Superior temporal gyrus (tissue), 1 donor: ENCODE data around the gene FNDC3B.

Experiments used
- DNase-seq: peaks from one replicate; pipeline ENCODE4 v3.0.0-alpha.2; 2016; ENCODE audit errors: extremely low spot score

Gene FNDC3B

DNA sequence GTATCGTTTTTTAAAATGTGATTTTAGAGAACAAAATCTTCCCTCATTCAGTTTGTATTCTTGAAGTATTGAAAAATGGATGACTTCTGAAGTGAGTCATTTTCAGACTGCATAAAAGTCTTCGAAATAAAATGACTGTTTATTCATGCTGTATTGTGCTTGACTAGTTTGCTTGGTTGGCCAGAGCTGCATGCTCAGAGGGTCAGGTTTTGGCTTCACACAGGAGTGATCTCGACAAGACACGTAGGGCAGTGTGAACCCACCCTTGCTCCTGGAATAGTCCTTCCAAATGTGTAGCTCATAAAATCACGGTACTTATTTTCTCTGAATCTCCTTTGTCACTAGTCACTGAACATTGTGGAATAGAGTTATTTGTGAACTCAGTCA is 73.3 kb downstream of the FNDC3B start:
- DNase-seq, result no peak

DNA sequence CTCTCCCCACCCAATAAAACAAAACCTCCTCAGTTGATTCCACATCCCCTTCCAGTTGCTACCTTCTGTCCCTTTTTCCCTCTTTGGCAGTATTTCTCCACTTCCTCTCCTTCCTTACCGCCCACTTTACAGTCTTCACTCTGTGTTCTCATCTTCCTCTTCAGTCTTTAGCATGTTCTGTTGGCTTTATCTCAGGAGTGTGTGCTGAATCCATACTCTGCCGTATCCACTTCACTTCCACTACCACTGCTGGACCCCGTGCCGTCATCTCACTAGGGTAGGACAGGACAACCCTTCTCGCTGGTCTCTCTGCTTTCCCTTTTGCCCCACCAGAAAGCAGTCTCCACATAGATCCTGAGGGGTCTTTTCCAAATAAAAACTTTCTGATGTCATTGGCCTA is 74.3 kb downstream of the FNDC3B start:
- DNase-seq, result no peak

- DNase-seq, result no peak
Observed at GRCh38 chr3:172115059-172115458, 75.7 kb downstream of the FNDC3B start.

GRCh38 chr3:172115787-172116186 is 76.4 kb downstream of the FNDC3B start:
- DNase-seq, result no peak

DNA sequence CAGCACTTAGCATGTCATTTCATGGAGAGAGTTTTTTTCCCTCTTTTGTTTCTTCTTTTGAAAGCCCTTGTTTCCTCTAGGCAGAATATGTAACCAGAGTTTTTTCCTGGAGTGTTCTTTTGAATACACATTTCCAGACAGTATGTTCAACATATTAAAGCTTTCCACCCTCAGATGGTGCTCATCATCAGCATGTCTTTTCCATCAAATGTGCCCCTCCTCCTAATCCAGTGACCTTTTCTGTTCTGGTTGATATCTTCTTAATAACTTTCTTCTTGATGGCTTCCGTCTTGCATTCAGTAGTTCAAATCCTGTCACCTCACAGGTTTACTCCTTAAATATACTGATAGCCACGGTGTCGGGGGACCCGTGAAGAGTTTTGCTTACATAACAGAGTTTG is 78.6 kb downstream of the FNDC3B start:
- no peak for DNase-seq

GRCh38 chr3:172119266-172119969 is 80.0 kb downstream of the FNDC3B start:
- DNase-seq, result no peak

GRCh38 chr3:172120912-172121311 is 81.5 kb downstream of the FNDC3B start:
- DNase-seq, result no peak

DNA sequence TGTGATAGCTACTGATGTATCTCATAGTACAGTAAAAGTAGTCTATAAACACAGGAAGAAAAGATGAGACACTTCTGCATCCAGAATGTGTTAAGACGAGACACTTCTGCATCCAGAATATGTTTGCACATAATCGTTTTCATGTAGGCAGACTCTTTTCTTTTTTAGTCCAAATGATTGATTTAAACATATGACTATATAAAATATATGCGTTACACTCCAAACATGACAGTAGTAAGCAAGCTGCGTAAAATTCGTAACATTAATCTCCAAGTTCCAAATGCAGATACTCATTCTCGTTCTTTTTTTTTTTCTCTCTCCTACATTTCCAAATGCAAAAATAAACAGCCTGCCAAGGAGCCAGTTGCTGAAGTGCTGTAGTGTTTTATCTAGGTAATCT is 82.6 kb downstream of the FNDC3B start:
- no peak for DNase-seq

- DNase-seq, result no peak
Observed at GRCh38 chr3:172124271-172124670, 84.9 kb downstream of the FNDC3B start.

DNA sequence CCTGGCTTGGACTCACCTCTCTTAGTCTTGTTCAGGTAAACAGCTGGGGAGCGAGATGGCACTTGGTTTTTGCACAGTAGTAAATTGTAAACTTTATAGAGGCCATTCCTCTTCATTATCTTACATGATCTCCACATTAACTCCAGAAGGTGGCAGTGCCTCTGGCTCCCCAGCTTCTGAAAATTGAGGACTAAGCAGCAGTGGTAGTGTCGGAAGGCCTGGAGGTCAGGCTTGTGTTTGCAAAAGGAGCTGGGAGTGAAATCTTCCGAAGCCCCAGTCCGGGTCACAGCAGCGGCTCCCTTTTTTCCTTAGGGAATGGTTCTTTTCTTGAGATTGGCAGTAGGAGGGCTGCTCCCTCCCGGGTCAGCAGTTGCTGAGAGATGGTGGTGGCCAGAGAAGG is 85.7 kb downstream of the FNDC3B start:
- DNase-seq, result no peak

DNA sequence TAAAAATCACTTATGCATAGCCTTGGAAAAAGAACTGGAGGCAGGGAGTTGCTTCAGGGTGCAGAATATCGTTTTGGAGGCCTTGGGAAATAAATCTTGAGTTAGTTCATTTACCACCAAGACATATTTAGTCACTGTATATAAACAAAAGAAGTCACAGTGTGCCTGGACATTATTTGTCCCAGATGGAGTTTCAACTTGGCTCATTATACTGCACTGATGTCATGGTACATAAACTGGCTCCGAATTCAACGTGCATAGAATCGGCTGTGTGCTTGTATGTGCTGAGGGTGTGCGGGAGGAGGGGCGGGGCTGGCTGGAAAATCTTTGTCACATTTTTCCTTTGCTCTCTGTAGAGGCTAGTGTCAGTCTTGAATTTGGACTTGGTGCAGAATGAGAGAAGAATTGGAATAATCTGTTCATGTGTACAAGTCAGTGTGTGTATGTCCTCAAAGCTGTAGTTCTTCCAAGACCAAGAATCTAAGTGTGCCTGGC is 86.6 kb downstream of the FNDC3B start:
- DNase-seq, result no peak

DNA sequence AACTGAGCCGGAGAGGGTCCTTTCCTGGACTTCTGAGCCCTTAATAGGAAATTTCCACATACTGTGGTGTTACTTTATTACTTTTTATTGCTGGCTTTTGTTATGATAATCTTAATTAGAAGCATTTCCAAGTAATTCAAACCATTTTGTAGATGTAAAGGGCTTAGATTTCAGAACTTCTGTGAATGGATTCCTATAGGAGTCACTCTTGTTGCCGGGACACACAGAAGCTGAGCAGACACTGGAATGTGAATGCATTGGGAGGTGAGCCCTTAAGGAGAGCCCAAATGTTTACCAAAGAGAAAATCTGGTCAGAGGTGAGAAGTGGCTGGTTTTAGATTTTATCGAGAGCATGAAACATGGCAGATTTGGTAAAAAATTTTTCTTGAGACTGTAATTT is 87.4 kb downstream of the FNDC3B start:
- DNase-seq, result no peak

DNA sequence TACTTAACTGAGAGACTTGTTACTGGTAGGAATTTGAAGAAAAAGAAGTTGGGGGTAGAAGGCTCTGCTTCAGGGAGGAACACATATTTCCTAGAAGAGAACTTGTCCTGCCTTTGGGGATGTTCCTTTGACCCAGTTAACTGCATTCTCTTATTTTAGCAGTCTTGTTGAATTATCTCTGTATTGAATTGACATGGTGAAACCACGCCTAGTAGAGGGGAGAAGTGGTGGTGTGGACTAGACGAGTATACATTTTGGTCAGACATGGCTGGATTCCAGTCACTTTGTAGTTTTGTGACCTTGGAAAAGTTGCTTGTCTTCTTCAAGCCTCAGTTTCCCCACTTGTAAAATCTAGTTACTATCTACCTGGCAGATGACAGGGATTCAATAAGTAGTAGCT is 87.8 kb downstream of the FNDC3B start:
- no peak for DNase-seq

DNA sequence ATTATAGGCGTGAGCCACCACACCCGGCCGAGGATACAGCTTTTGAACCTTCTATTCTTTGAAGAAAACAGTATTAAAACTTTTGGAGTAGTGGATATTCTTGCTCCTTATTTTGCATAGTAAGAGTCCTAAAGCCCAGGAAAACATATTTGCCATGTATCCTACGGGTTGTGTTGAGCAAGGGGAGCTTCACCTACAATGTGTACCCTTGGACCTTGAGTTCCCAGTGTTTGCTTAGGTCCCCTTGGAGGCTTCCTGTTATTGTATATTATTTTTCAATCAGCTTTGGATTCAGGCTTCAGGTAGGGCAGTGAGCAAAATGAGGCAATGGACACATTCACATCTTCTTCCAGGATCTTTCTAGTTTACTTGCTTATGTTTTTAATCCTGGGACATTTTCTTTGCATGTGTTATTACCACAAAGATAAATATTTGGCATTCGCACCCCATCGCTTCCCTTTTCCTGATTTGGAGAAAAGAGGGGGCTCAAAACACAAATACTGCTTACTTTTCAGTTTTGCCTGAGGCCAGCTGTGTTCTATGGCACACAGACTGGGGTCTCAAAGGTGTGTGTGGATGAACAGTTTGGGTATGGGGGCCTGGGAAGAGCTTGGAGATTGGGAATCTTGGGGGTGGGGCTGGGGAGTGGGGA is 88.7 kb downstream of the FNDC3B start:
- no peak for DNase-seq

GRCh38 chr3:172128858-172129257 is 89.5 kb downstream of the FNDC3B start:
- no peak for DNase-seq

DNA sequence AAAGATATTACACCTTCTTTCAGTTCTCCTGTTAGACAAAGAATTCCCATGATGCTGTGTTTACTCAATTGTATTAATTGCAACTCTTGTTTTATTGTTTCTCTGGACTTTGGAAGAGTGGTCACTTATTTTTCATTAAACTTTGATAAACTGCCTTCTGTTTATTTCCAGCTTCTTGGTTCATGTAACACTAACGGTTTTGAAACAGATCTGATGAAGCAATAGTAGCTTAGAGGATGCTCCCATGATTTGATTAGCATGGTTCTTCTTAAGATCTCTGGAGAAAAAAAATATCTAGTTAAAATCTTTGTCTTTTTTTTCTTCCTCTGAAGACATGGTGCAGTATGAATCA is 90.1 kb downstream of the FNDC3B start:
- DNase-seq, result no peak

DNA sequence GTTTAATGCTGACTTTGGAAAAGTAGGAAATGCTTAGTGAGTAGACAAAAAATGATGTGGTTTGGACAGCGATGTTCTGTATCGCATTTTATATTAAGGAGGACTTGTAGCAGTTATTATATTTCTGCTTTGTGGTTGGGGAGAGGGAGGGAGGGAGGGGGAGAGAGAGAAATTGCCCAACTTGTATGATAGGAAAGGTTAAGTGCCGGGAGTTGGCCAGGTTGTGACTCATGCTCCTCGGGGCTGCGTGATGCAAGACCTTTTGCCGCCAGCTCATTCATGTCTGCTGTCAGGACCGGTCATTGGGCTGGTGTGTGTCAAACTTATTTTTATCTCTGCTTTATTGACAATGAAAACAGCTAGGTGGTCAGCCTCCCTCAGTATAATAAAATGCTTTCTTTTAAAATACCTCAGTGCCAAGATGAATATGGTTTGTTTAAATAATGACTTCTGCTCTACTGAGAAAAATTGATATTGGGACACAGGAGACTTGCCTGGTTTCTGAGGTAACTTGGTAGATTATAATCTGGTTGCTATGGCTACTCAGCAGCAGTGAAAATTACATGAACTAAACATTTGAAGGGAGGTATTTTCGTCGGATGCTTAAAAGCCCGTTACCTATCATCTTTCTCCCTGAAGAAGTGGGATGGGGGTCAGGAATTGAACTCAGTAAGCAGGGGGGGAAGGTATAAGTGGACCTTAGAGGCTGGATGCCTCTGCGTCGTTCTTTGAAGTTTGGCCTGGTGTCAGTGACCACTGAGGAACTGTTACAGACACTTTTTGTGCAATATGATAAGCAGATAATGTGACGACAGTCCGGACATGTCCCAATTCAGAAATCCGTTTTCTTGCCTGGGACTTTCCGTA is 90.7 kb downstream of the FNDC3B start:
- no peak for DNase-seq

DNA sequence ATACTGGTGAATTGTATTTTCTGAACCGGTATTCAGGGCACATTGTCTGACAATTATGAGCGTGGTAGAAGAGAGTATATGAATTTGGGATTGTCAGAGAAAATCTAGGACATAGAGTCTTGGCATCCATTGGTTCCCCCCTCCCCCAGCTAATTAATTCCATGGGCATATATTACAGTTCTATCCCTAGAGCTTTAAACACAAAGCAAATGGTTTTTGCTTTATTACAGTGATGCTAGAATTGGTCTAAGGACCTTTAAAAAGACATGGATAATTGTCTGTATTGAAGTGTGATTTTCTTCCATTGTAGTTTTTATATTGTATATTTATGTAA is 91.3 kb downstream of the FNDC3B start:
- DNase-seq, result no peak

- DNase-seq, result no peak
Observed at GRCh38 chr3:172131746-172132145, 92.4 kb downstream of the FNDC3B start.

- DNase-seq, result no peak
Observed at GRCh38 chr3:172132159-172132586, 92.8 kb downstream of the FNDC3B start.

GRCh38 chr3:172132721-172133311 is 93.4 kb downstream of the FNDC3B start:
- no peak for DNase-seq

GRCh38 chr3:172133838-172134237 is 94.5 kb downstream of the FNDC3B start:
- no peak for DNase-seq
